K562 treated with DMSO at 1 percent for 4 hours (cell line): ENCODE data around the gene P2RY11. TPM values are rescaled to one million over a fixed set of nuclear protein-coding genes. Genes with fewer than 3 reads are reported as not detected.

Experiments used
- total RNA-seq: library from RNA; unstranded; fragments of 300-600 nt; gene quantifications from 2 replicates; pipeline ENCODE4 v1.2.3, GENCODE V29; 2022; ENCODE audit not compliant: insufficient read depth

The P2RY11 gene
- 10.7 and 16.4 TPM in 2 replicates for total RNA-seq

GRCh38 chr19:10111405-10111811 lies at the start of gene P2RY11:
Gene P2RY11, plus strand, starts transcription at chr19:10111693. Its CDS starts 29 bp downstream, at chr19:10111722.

GRCh38 chr19:10085641-10086590 lies 25.6 kb upstream of the P2RY11 start, which contains the start of gene SHFL:
Gene SHFL, plus strand, starts transcription at chr19:10086317. Its CDS starts 111 bp downstream, at chr19:10086428.

GRCh38 chr19:10106100-10106936 lies 5.2 kb upstream of the P2RY11 start, which contains the start of gene PPAN:
Gene PPAN, plus strand, starts transcription at chr19:10106362. Its CDS starts 33 bp downstream, at chr19:10106395.

Other genes starting within 250 kb of the P2RY11 start
- gene OLFM2, start 175.2 kb upstream of the P2RY11 start, total RNA-seq = 1.1 TPM in 2 replicates
- not detected in 2 replicates for gene COL5A3, start 101.2 kb upstream of the P2RY11 start, total RNA-seq
- not detected in 2 replicates for gene RDH8, start 98.2 kb upstream of the P2RY11 start, total RNA-seq
- gene SHFL, start 25.4 kb upstream of the P2RY11 start, total RNA-seq = 19.4 and 25.1 TPM in 2 replicates
- 0.76 TPM in 1 of 2 replicates, not detected in the other for gene ANGPTL6, start 9.0 kb upstream of the P2RY11 start, total RNA-seq
- 22.8 and 35.9 TPM in 2 replicates for gene PPAN, start 5.3 kb upstream of the P2RY11 start, total RNA-seq
- 345 and 378 TPM in 2 replicates for gene EIF3G, start 8.2 kb downstream of the P2RY11 start, total RNA-seq
- gene DNMT1, start 83.3 kb downstream of the P2RY11 start, total RNA-seq = 140 and 183 TPM in 2 replicates
- gene S1PR2, start 119.6 kb downstream of the P2RY11 start, total RNA-seq = 1.7 and 1.9 TPM in 2 replicates
- 128 and 153 TPM in 2 replicates for gene MRPL4, start 140.5 kb downstream of the P2RY11 start, total RNA-seq
- 42.4 and 49.5 TPM in 2 replicates for gene ICAM1, start 159.4 kb downstream of the P2RY11 start, total RNA-seq
- 87.1 and 92.6 TPM in 2 replicates for gene ICAM4, start 175.3 kb downstream of the P2RY11 start, total RNA-seq
- 37.0 and 39.1 TPM in 2 replicates for gene ICAM5, start 178.3 kb downstream of the P2RY11 start, total RNA-seq
- gene ZGLP1, start 198.1 kb downstream of the P2RY11 start, total RNA-seq = 6.8 and 13.6 TPM in 2 replicates
- gene FDX2, start 204.3 kb downstream of the P2RY11 start, total RNA-seq = 27.8 and 42.6 TPM in 2 replicates
- gene RAVER1, start 221.8 kb downstream of the P2RY11 start, total RNA-seq = 60.1 and 84.3 TPM in 2 replicates
- 8.1 and 15.6 TPM in 2 replicates for gene ICAM3, start 227.9 kb downstream of the P2RY11 start, total RNA-seq